ENCODE measurements around the gene IQCH.

IQCH gene

GRCh38 chr15:67296188-67296587, 41.6 kb downstream of the IQCH start:
- DNase-seq (ENCODE audit: low read depth): no peak
- no peak for TF ChIP-seq CTCF (IDR thresholded peaks at IDR 0.05; ENCODE audit: control insufficient read depth, extremely low read depth, insufficient read depth)
- H3K4me3 ChIP-seq (ENCODE audit: low read depth, low read length): no peak overlapping the region

GRCh38 chr15:67296684-67297083, 42.1 kb downstream of the IQCH start:
- no peak overlapping the region for H3K4me3 ChIP-seq (ENCODE audit: low read depth, low read length)
- DNase-seq (ENCODE audit: low read depth): no peak
- TF ChIP-seq CTCF (IDR thresholded peaks at IDR 0.05; ENCODE audit: control insufficient read depth, extremely low read depth, insufficient read depth): no peak

- no peak for TF ChIP-seq CTCF (IDR thresholded peaks at IDR 0.05; ENCODE audit: control insufficient read depth, extremely low read depth, insufficient read depth)
- H3K4me3 ChIP-seq (ENCODE audit: low read depth, low read length): no peak overlapping the region
- no peak for DNase-seq (ENCODE audit: low read depth)
These were observed 45.9 kb downstream of the IQCH start for GRCh38 chr15:67300266-67301025.

GRCh38 chr15:67303490-67304363, 49.1 kb downstream of the IQCH start:
- DNase-seq (ENCODE audit: low read depth): peak; percentile 28
- peak; percentile 55 for TF ChIP-seq CTCF (IDR thresholded peaks at IDR 0.05; ENCODE audit: control insufficient read depth, extremely low read depth, insufficient read depth)
- no peak overlapping the region for H3K4me3 ChIP-seq (ENCODE audit: low read depth, low read length)

- H3K4me3 ChIP-seq (ENCODE audit: low read depth, low read length): no peak overlapping the region
- DNase-seq (ENCODE audit: low read depth): no peak
- no peak for TF ChIP-seq CTCF (IDR thresholded peaks at IDR 0.05; ENCODE audit: control insufficient read depth, extremely low read depth, insufficient read depth)
These were observed 50.2 kb downstream of the IQCH start for GRCh38 chr15:67304778-67305177.

- TF ChIP-seq CTCF (IDR thresholded peaks at IDR 0.05; ENCODE audit: control insufficient read depth, extremely low read depth, insufficient read depth): no peak
- no peak for DNase-seq (ENCODE audit: low read depth)
- H3K4me3 ChIP-seq (ENCODE audit: low read depth, low read length): no peak overlapping the region
These were observed 50.9 kb downstream of the IQCH start for GRCh38 chr15:67305506-67305905.
